Erythroblast (primary cell): ENCODE measurements around the gene OR52E2.

Experiments
- GATA1 ChIP-seq: IDR thresholded peaks from 2 replicates; pipeline ENCODE4 v1.6.1; 2011; ENCODE audit warnings: low read depth, mild to moderate bottlenecking, control low read depth, low read length, moderate library complexity
- POLR2A ChIP-seq: IDR thresholded peaks from 2 replicates; pipeline ENCODE4 v1.6.1; 2011; ENCODE audit warnings: mild to moderate bottlenecking, low read length

- no peak for TF ChIP-seq POLR2A
- no peak for TF ChIP-seq GATA1
Observed at GRCh38 chr11:5090668-5091067, 31.2 kb upstream of the OR52E2 start.
